Occipital lobe (tissue), 2 donors: ENCODE data around the gene CLSTN2. TPM values are rescaled to one million over a fixed set of nuclear protein-coding genes. Genes with fewer than 3 reads are reported as not detected.

Experiments used
- DNase-seq: peaks from one replicate; lab custom pipeline; 2025; lab: John Stamatoyannopoulos, UW
- total RNA-seq: library from RNA; depleted of rRNA; stranded (reverse); fragments of >200 nt; gene quantifications from one replicate; pipeline ENCODE4 v1.2.3, GENCODE V29; 2014

The CLSTN2 gene
- total RNA-seq, 1 donor from 2014 or later, result 10.3 TPM

- DNase-seq, result no peak
These were observed 508.8 kb downstream of the CLSTN2 start for GRCh38 chr3:140443806-140444205.

GRCh38 chr3:140446734-140447133, 511.7 kb downstream of the CLSTN2 start:
- DNase-seq, result no peak

- DNase-seq, result peak; percentile 15
These were observed 512.2 kb downstream of the CLSTN2 start for GRCh38 chr3:140447136-140447535.

- DNase-seq, result no peak
These were observed 513.0 kb downstream of the CLSTN2 start for GRCh38 chr3:140448001-140448400.

GRCh38 chr3:140449413-140450256, 514.6 kb downstream of the CLSTN2 start:
- DNase-seq, result no peak

GRCh38 chr3:140453750-140454149, 518.8 kb downstream of the CLSTN2 start:
- DNase-seq, result no peak

GRCh38 chr3:140455521-140456214, 520.7 kb downstream of the CLSTN2 start:
- DNase-seq, result no peak

GRCh38 chr3:140456974-140457373, 522.0 kb downstream of the CLSTN2 start:
- DNase-seq, result no peak

GRCh38 chr3:140459462-140459861, 524.5 kb downstream of the CLSTN2 start:
- DNase-seq, result no peak

- no peak for DNase-seq
These were observed 526.3 kb downstream of the CLSTN2 start for GRCh38 chr3:140461250-140461649.

- DNase-seq, result no peak
These were observed 528.4 kb downstream of the CLSTN2 start for GRCh38 chr3:140463355-140463754.

GRCh38 chr3:140465988-140466387, 531.0 kb downstream of the CLSTN2 start:
- DNase-seq, result no peak

GRCh38 chr3:140466535-140466934, 531.5 kb downstream of the CLSTN2 start:
- DNase-seq, result no peak

GRCh38 chr3:140467104-140467577, 532.2 kb downstream of the CLSTN2 start:
- DNase-seq, result no peak

GRCh38 chr3:140467796-140468315, 532.9 kb downstream of the CLSTN2 start:
- DNase-seq, result no peak

- DNase-seq, result no peak
These were observed 533.4 kb downstream of the CLSTN2 start for GRCh38 chr3:140468407-140468806.

- no peak for DNase-seq
These were observed 534.5 kb downstream of the CLSTN2 start for GRCh38 chr3:140469491-140469890.

GRCh38 chr3:140470211-140470610, 535.2 kb downstream of the CLSTN2 start:
- DNase-seq, result no peak

GRCh38 chr3:140470962-140471361, 536.0 kb downstream of the CLSTN2 start:
- DNase-seq, result no peak

- DNase-seq, result no peak
These were observed 537.5 kb downstream of the CLSTN2 start for GRCh38 chr3:140472306-140473020.

- no peak for DNase-seq
These were observed 552.6 kb downstream of the CLSTN2 start for GRCh38 chr3:140487566-140487965.

- no peak for DNase-seq
These were observed 558.3 kb downstream of the CLSTN2 start for GRCh38 chr3:140493271-140493670.
